HCT116 (cell line): ENCODE data around the gene DGKK.

Experiments used
- EGR1 ChIP-seq: IDR thresholded peaks from 2 replicates; pipeline ENCODE4 v1.6.1; 2012; ENCODE audit warnings: low read depth
- ELF1 ChIP-seq: IDR thresholded peaks from 2 replicates; pipeline ENCODE4 v1.6.1; 2012; ENCODE audit warnings: low read depth, borderline replicate concordance
- EZH2 ChIP-seq: fragments of 200-600 bp; sonication (generic); IDR thresholded peaks from 2 replicates; pipeline ENCODE4 v1.6.1; 2017; ENCODE audit warnings: antibody characterized with exemption, mixed run types
- EZH2phosphoT487 ChIP-seq: fragments of 200-600 bp; IDR thresholded peaks from 2 replicates; pipeline ENCODE4 v1.6.1; 2018; ENCODE audit warnings: antibody characterized with exemption, borderline replicate concordance
- JUND ChIP-seq: IDR thresholded peaks from 2 replicates; pipeline ENCODE4 v1.6.1; 2012
- POLR2A ChIP-seq: IDR thresholded peaks from 2 replicates; pipeline ENCODE4 v1.7.0; 2011; ENCODE audit warnings: borderline replicate concordance; ENCODE audit not compliant: insufficient read depth, insufficient read length; ENCODE audit errors: extremely low read depth
- POLR2AphosphoS5 ChIP-seq: IDR thresholded peaks from 2 replicates; pipeline ENCODE4 v1.6.1; 2011; ENCODE audit warnings: mild to moderate bottlenecking, low read depth, low read length, moderate library complexity
- RAD21 ChIP-seq: IDR thresholded peaks from 2 replicates; pipeline ENCODE4 v1.6.1; 2012; ENCODE audit warnings: low read depth, mild to moderate bottlenecking
- REST ChIP-seq: IDR thresholded peaks from 2 replicates; pipeline ENCODE4 v1.6.1; 2012; ENCODE audit warnings: low read depth
- SRF ChIP-seq: IDR thresholded peaks from 2 replicates; pipeline ENCODE4 v1.6.1; 2012; ENCODE audit warnings: low read depth
- ZFX ChIP-seq: fragments of 450-650 bp; IDR thresholded peaks from 2 replicates; pipeline ENCODE4 v1.6.1; 2017
- TF ChIP-seq, protein P1 (sequence below), 3 experiments: fragments of 200-600 bp in 1 of 3; sonication (generic) in 1 of 3; IDR thresholded peaks in 2 of 3; conservative IDR thresholded peaks in 1 of 3; 2 replicates each; pipeline ENCODE4 v1.5.1; 2012 to 2017; ENCODE audit warnings: low read depth in 2 of 3, low read length in 2 of 3, antibody characterized with exemption in 1 of 3, borderline replicate concordance in 1 of 3, control low read depth in 1 of 3, mild to moderate bottlenecking in 1 of 3, mixed read lengths in 1 of 3, mixed run types in 1 of 3, moderate library complexity in 1 of 3; ENCODE audit not compliant: insufficient read depth in 1 of 3
- TF ChIP-seq, protein P2 (sequence below): IDR thresholded peaks from 2 replicates; pipeline ENCODE4 v1.6.1; 2012

DNA sequence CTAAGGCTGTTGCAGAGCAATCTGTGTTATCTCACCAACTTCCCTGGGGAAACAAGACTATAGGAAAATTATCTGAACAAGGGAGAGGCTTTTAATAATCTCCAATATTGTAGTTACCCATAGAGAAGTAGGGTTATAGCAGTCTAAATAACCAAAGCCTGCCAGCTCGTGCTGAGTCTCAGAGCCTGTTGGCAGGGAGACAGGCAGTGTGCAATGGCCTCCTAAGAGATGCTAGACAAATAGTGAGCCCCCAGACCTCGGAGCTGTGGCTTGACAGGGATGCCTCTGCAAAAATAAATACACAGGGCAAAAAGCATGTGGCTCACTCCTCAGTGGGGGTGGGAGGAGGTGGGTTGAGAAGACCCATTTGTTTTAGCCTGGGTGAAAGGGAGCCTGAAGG is 76.7 kb downstream of the DGKK start:
- TF ChIP-seq, protein P1, sequence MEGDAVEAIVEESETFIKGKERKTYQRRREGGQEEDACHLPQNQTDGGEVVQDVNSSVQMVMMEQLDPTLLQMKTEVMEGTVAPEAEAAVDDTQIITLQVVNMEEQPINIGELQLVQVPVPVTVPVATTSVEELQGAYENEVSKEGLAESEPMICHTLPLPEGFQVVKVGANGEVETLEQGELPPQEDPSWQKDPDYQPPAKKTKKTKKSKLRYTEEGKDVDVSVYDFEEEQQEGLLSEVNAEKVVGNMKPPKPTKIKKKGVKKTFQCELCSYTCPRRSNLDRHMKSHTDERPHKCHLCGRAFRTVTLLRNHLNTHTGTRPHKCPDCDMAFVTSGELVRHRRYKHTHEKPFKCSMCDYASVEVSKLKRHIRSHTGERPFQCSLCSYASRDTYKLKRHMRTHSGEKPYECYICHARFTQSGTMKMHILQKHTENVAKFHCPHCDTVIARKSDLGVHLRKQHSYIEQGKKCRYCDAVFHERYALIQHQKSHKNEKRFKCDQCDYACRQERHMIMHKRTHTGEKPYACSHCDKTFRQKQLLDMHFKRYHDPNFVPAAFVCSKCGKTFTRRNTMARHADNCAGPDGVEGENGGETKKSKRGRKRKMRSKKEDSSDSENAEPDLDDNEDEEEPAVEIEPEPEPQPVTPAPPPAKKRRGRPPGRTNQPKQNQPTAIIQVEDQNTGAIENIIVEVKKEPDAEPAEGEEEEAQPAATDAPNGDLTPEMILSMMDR (IDR thresholded peaks at IDR 0.05 in 2 of 3, conservative IDR thresholded peaks at IDR 0.05 in 1 of 3; ENCODE audit: borderline replicate concordance in 1 of 3, insufficient read depth in 1 of 3, low read depth in 2 of 3, low read length in 2 of 3), result no peak
- TF ChIP-seq POLR2A (no peak), EZH2phosphoT487 (no peak), ELF1 (no peak), ZFX (no peak), POLR2AphosphoS5 (no peak), EZH2 (no peak), RAD21 (no peak), SRF (no peak), JUND (no peak), REST (no peak), EGR1 (no peak)
- TF ChIP-seq, protein P2, sequence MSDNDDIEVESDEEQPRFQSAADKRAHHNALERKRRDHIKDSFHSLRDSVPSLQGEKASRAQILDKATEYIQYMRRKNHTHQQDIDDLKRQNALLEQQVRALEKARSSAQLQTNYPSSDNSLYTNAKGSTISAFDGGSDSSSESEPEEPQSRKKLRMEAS, result no peak
